WTC11 (cell line): ENCODE results near the gene H1-8.

Experiments
- AFF4 ChIP-seq: sonication (generic); formaldehyde crosslinking; IDR thresholded peaks from 2 replicates; pipeline ENCODE4 v1.8.1; 2023; ENCODE audit warnings: mild to moderate bottlenecking, missing genetic modification reagents, borderline replicate concordance
- ATF6 ChIP-seq: sonication (generic); formaldehyde crosslinking; IDR thresholded peaks from 2 replicates; pipeline ENCODE4 v1.8.1; 2023; ENCODE audit warnings: mild to moderate bottlenecking, missing genetic modification reagents
- CTCF ChIP-seq: fragments of 200-600 bp; IDR thresholded peaks from 2 replicates; pipeline ENCODE4 v1.8.0; 2022; ENCODE audit warnings: antibody characterized with exemption
- E2F5 ChIP-seq: sonication (generic); formaldehyde crosslinking; IDR thresholded peaks from 2 replicates; pipeline ENCODE4 v1.8.1; 2022; ENCODE audit warnings: mild to moderate bottlenecking, moderate library complexity, missing genetic modification reagents
- MAX ChIP-seq: sonication (generic); formaldehyde crosslinking; IDR thresholded peaks from 2 replicates; pipeline ENCODE4 v1.8.0; 2022; ENCODE audit warnings: mild to moderate bottlenecking, missing genetic modification reagents
- NFYB ChIP-seq: sonication (generic); formaldehyde crosslinking; conservative IDR thresholded peaks from 2 replicates; pipeline ENCODE4 v1.8.0; 2022; ENCODE audit warnings: low read depth, missing genetic modification reagents
- TCF7 ChIP-seq: sonication (generic); formaldehyde crosslinking; IDR thresholded peaks from 2 replicates; pipeline ENCODE4 v1.8.0; 2022; ENCODE audit warnings: mild to moderate bottlenecking, low read depth, missing genetic modification reagents, moderate library complexity
- USF2 ChIP-seq: sonication (generic); formaldehyde crosslinking; IDR thresholded peaks from 2 replicates; pipeline ENCODE4 v1.8.1; 2023; ENCODE audit warnings: mild to moderate bottlenecking, missing genetic modification reagents, moderate library complexity
- ZNF219 ChIP-seq: sonication (generic); formaldehyde crosslinking; IDR thresholded peaks from 2 replicates; pipeline ENCODE4 v1.8.0; 2023; ENCODE audit warnings: missing genetic modification reagents, mild to moderate bottlenecking, borderline replicate concordance

- TF ChIP-seq ATF6 (CRISPR knock-in tag), result no peak
- no peak for TF ChIP-seq CTCF
- TF ChIP-seq MAX (CRISPR knock-in tag), result no peak
- TF ChIP-seq AFF4 (CRISPR knock-in tag), result no peak
- TF ChIP-seq ZNF219 (CRISPR knock-in tag), result no peak
- TF ChIP-seq NFYB, result no peak
- no peak for TF ChIP-seq E2F5 (CRISPR knock-in tag)
- TF ChIP-seq USF2 (CRISPR knock-in tag), result no peak
- no peak for TF ChIP-seq TCF7
These were observed 39.8 kb downstream of the H1-8 start for GRCh38 chr3:129582799-129583198.
